HepG2 (cell line): ENCODE results near the gene PEX11A. TPM values are rescaled to one million over a fixed set of nuclear protein-coding genes. Genes with fewer than 3 reads are reported as not detected.

Experiments used
- CBX1 ChIP-seq: IDR thresholded peaks from one replicate; pipeline ENCODE4 v1.6.1; 2016; ENCODE audit warnings: antibody characterized with exemption, low read depth
- CEBPG ChIP-seq: IDR thresholded peaks from 2 replicates; pipeline ENCODE4 v1.6.1; 2016
- MAFK ChIP-seq, 2 experiments: IDR thresholded peaks in 1 of 2; conservative IDR thresholded peaks in 1 of 2; 2 replicates each; pipeline ENCODE4 v1.6.1; 2011; ENCODE audit warnings: improper control_type of control experiment in 2 of 2, low read length in 2 of 2
- MIER2 ChIP-seq: IDR thresholded peaks from 2 replicates; pipeline ENCODE4 v1.6.1; 2016; ENCODE audit warnings: missing biosample characterization, missing genetic modification reagents
- NR2F1 ChIP-seq, 2 experiments: fragments of 450-650 bp in 1 of 2; formaldehyde crosslinking in 1 of 2; IDR thresholded peaks; 2 replicates each; pipeline versions ENCODE4 v1.5.0 to v1.6.1; 2016 to 2020; ENCODE audit warnings: mild to moderate bottlenecking in 1 of 2, missing compliant biosample characterization in 1 of 2, missing genetic modification reagents in 1 of 2, moderate library complexity in 1 of 2
- PCBP2 ChIP-seq: fragments of 200-400 bp; formaldehyde crosslinking; optimal IDR thresholded peaks from 2 replicates; pipeline ENCODE3; 2018; ENCODE audit warnings: low read length, low read depth; ENCODE audit not compliant: poor library complexity, severe bottlenecking
- POGZ ChIP-seq: sonication (generic); formaldehyde crosslinking; IDR thresholded peaks from 2 replicates; pipeline ENCODE4 v1.4.0; 2020; ENCODE audit warnings: mild to moderate bottlenecking, missing genetic modification reagents
- PPARG ChIP-seq: conservative IDR thresholded peaks from 2 replicates; pipeline ENCODE4 v1.6.1; 2016; ENCODE audit warnings: missing biosample characterization, missing genetic modification reagents
- SATB2 ChIP-seq: sonication (generic); formaldehyde crosslinking; IDR thresholded peaks from 2 replicates; pipeline ENCODE4 v1.5.0; 2020; ENCODE audit warnings: missing genetic modification reagents
- TCF7 ChIP-seq: sonication (generic); IDR thresholded peaks from 2 replicates; pipeline ENCODE4 v1.6.1; 2016; ENCODE audit warnings: antibody characterized with exemption, low read depth
- ZNF3 ChIP-seq: IDR thresholded peaks from 2 replicates; pipeline ENCODE4 v1.7.0; 2017; ENCODE audit warnings: inconsistent platforms
- ZNF354B ChIP-seq: sonication (generic); formaldehyde crosslinking; IDR thresholded peaks from 2 replicates; pipeline ENCODE4 v1.8.0; 2022; ENCODE audit warnings: mild to moderate bottlenecking, missing genetic modification reagents
- ZNF546 ChIP-seq: sonication (generic); formaldehyde crosslinking; conservative IDR thresholded peaks from 2 replicates; pipeline ENCODE4 v1.8.1; 2023; ENCODE audit warnings: mild to moderate bottlenecking, missing genetic modification reagents
- ZNF614 ChIP-seq: IDR thresholded peaks from 2 replicates; pipeline ENCODE4 v1.6.1; 2018; ENCODE audit warnings: missing biosample characterization, missing genetic modification reagents, inconsistent platforms, borderline replicate concordance
- ZNF644 ChIP-seq: IDR thresholded peaks from 2 replicates; pipeline ENCODE4 v1.6.1; 2016; ENCODE audit warnings: low read depth
- ZNF75D ChIP-seq: sonication (generic); formaldehyde crosslinking; IDR thresholded peaks from 2 replicates; pipeline ENCODE4 v1.8.1; 2023; ENCODE audit warnings: missing genetic modification reagents, mild to moderate bottlenecking, borderline replicate concordance
- ZNF776 ChIP-seq: sonication (generic); formaldehyde crosslinking; IDR thresholded peaks from 2 replicates; pipeline ENCODE4 v1.4.0; 2020; ENCODE audit warnings: mild to moderate bottlenecking, missing genetic modification reagents
- polyA plus RNA-seq, 8 experiments: library from polyadenylated mRNA; depleted of rRNA in 3 of 8; stranded (reverse) in 7 of 8; unstranded in 1 of 8; fragments of >200 nt; fragmentation: Illumina TruSeq in 4 of 8; extraction: Trizol in 4 of 8; gene quantifications; 2 replicates each; pipeline versions ENCODE4 v1.2.1 to v1.2.3, GENCODE V29; 2011 to 2016; ENCODE audit warnings: low read depth in 4 of 8, missing spikeins in 1 of 8, mixed read lengths in 1 of 8; ENCODE audit not compliant: insufficient read depth in 1 of 8
- total RNA-seq, 5 experiments: library from RNA; depleted of rRNA; stranded (reverse); fragments of >200 nt; fragmentation: Illumina TruSeq; extraction: Trizol; gene quantifications; 2 replicates each; pipeline ENCODE4 v1.2.3, GENCODE V29; 2016; ENCODE audit warnings: low read depth in 1 of 5
- TF ChIP-seq, protein P1 (sequence below): sonication (generic); formaldehyde crosslinking; IDR thresholded peaks from 2 replicates; pipeline ENCODE4 v1.4.0; 2020; ENCODE audit warnings: missing genetic modification reagents
- TF ChIP-seq, protein P2 (sequence below): sonication (generic); formaldehyde crosslinking; IDR thresholded peaks from 2 replicates; pipeline ENCODE4 v1.4.0; 2020; ENCODE audit warnings: missing genetic modification reagents
- TF ChIP-seq, protein P3 (sequence below): IDR thresholded peaks from 2 replicates; pipeline ENCODE4 v1.6.1; 2016; ENCODE audit warnings: missing genetic modification reagents, missing compliant biosample characterization
- TF ChIP-seq, protein P4 (sequence below): sonication (generic); formaldehyde crosslinking; IDR thresholded peaks from 2 replicates; pipeline ENCODE4 v1.9.0; 2022; ENCODE audit warnings: low read depth, missing genetic modification reagents
- TF ChIP-seq, protein P5 (sequence below): sonication (generic); formaldehyde crosslinking; IDR thresholded peaks from 2 replicates; pipeline ENCODE4 v1.5.0; 2020; ENCODE audit warnings: mild to moderate bottlenecking, missing genetic modification reagents, moderate library complexity
- TF ChIP-seq, protein P6 (sequence below): sonication (generic); formaldehyde crosslinking; IDR thresholded peaks from 2 replicates; pipeline ENCODE4 v1.5.0; 2020; ENCODE audit warnings: missing genetic modification reagents
- TF ChIP-seq, protein P7 (sequence below): sonication (generic); formaldehyde crosslinking; IDR thresholded peaks from 2 replicates; pipeline ENCODE4 v1.5.0; 2020; ENCODE audit warnings: missing genetic modification reagents, mild to moderate bottlenecking, borderline replicate concordance

The PEX11A gene
- total and polyA plus RNA-seq, 2 of the 13 experiments (the other 11 are each of a cell fraction or from before 2014, with no cell fraction given) = 9.9 to 15.1 TPM

DNA sequence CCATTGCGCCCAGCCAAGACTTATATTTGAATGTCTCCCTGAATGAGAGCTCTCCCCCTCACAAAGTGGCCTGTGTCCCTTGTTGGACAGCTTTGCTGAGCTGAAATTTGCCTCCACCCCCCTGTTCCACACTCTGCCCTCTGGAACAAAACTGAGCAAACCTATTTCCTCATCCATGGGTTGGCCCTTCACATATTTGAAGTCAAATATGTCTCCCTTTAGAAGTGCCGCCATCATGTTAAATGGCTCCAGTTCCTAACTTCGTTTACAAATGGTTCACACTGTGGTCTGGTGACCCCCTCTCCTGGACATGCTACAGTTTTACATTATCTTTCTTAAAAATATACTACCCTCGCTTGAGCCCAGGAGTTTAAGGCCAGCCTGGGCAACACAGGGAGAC, 16.0 kb downstream of the PEX11A start (continued):
- TF ChIP-seq, protein P1, sequence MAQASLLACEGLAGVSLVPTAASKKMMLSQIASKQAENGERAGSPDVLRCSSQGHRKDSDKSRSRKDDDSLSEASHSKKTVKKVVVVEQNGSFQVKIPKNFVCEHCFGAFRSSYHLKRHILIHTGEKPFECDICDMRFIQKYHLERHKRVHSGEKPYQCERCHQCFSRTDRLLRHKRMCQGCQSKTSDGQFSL (CRISPR knock-in tag) = no peak
- TF ChIP-seq, protein P2, sequence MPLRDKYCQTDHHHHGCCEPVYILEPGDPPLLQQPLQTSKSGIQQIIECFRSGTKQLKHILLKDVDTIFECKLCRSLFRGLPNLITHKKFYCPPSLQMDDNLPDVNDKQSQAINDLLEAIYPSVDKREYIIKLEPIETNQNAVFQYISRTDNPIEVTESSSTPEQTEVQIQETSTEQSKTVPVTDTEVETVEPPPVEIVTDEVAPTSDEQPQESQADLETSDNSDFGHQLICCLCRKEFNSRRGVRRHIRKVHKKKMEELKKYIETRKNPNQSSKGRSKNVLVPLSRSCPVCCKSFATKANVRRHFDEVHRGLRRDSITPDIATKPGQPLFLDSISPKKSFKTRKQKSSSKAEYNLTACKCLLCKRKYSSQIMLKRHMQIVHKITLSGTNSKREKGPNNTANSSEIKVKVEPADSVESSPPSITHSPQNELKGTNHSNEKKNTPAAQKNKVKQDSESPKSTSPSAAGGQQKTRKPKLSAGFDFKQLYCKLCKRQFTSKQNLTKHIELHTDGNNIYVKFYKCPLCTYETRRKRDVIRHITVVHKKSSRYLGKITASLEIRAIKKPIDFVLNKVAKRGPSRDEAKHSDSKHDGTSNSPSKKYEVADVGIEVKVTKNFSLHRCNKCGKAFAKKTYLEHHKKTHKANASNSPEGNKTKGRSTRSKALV = no peak
- TF ChIP-seq SATB2 (CRISPR knock-in tag) (no peak), CEBPG (CRISPR knock-in tag) (peak; percentile 46; the same call in 1 of the 2 replicates), NR2F1 (CRISPR knock-in tag; IDR thresholded peaks at IDR 0.05) (no peak), ZNF614 (CRISPR knock-in tag) (no peak), MAFK (conservative IDR thresholded peaks at IDR 0.05 in 1 of 2, IDR thresholded peaks at IDR 0.05 in 1 of 2; ENCODE audit: low read length in 2 of 2) (no peak), ZNF644 (CRISPR knock-in tag) (peak; percentile 83), CBX1 (no peak), ZNF546 (CRISPR knock-in tag) (no peak), ZNF75D (no peak), POGZ (0 out of 2 replicates have a peak, but pooled peaks have one; percentile 55), TCF7 (peak; percentile 84), ZNF354B (CRISPR knock-in tag) (no peak), ZNF776 (CRISPR knock-in tag) (no peak), MIER2 (CRISPR knock-in tag) (peak; percentile 36; the same call in 1 of the 2 replicates), PPARG (CRISPR knock-in tag) (0 out of 2 replicates have a peak, but pooled peaks have one; percentile 20), ZNF3 (CRISPR knock-in tag) (no peak), PCBP2 (no peak)
- TF ChIP-seq, protein P3, sequence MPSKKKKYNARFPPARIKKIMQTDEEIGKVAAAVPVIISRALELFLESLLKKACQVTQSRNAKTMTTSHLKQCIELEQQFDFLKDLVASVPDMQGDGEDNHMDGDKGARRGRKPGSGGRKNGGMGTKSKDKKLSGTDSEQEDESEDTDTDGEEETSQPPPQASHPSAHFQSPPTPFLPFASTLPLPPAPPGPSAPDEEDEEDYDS (CRISPR knock-in tag) = no peak
- TF ChIP-seq, protein P4, sequence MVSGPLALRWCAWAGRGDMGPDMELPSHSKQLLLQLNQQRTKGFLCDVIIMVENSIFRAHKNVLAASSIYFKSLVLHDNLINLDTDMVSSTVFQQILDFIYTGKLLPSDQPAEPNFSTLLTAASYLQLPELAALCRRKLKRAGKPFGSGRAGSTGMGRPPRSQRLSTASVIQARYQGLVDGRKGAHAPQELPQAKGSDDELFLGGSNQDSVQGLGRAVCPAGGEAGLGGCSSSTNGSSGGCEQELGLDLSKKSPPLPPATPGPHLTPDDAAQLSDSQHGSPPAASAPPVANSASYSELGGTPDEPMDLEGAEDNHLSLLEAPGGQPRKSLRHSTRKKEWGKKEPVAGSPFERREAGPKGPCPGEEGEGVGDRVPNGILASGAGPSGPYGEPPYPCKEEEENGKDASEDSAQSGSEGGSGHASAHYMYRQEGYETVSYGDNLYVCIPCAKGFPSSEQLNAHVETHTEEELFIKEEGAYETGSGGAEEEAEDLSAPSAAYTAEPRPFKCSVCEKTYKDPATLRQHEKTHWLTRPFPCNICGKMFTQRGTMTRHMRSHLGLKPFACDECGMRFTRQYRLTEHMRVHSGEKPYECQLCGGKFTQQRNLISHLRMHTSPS (CRISPR knock-in tag) = no peak
- TF ChIP-seq, protein P5, sequence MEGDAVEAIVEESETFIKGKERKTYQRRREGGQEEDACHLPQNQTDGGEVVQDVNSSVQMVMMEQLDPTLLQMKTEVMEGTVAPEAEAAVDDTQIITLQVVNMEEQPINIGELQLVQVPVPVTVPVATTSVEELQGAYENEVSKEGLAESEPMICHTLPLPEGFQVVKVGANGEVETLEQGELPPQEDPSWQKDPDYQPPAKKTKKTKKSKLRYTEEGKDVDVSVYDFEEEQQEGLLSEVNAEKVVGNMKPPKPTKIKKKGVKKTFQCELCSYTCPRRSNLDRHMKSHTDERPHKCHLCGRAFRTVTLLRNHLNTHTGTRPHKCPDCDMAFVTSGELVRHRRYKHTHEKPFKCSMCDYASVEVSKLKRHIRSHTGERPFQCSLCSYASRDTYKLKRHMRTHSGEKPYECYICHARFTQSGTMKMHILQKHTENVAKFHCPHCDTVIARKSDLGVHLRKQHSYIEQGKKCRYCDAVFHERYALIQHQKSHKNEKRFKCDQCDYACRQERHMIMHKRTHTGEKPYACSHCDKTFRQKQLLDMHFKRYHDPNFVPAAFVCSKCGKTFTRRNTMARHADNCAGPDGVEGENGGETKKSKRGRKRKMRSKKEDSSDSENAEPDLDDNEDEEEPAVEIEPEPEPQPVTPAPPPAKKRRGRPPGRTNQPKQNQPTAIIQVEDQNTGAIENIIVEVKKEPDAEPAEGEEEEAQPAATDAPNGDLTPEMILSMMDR (CRISPR knock-in tag) = peak; percentile 73
- TF ChIP-seq, protein P6, sequence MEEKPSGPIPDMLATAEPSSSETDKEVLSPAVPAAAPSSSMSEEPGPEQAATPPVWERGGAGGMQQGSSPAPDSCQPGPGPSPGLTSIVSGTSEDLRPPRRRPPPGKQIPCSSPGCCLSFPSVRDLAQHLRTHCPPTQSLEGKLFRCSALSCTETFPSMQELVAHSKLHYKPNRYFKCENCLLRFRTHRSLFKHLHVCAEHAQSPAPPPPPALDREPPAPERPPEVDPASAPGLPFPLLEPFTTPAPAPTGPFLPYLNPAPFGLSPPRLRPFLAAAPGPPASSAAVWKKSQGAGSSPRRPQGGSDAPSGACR (CRISPR knock-in tag) = no peak
- TF ChIP-seq, protein P7, sequence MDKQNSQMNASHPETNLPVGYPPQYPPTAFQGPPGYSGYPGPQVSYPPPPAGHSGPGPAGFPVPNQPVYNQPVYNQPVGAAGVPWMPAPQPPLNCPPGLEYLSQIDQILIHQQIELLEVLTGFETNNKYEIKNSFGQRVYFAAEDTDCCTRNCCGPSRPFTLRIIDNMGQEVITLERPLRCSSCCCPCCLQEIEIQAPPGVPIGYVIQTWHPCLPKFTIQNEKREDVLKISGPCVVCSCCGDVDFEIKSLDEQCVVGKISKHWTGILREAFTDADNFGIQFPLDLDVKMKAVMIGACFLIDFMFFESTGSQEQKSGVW (CRISPR knock-in tag) = no peak
